HCT116 (cell line): ENCODE results near the gene MAGOHB. TPM values are rescaled to one million over a fixed set of nuclear protein-coding genes. Genes with fewer than 3 reads are reported as not detected.
A peak's percentile ranks its signal among the peaks of the same experiment; 100 is the strongest.
"Not testable (repeated sequence)": the region's sequence is repeated elsewhere in the genome, so short reads cannot be mapped to it uniquely, and the experiment has no call there.

Experiments used
- ATAC-seq: fragments of 200-7000 bp; cut with Tn5 transposase; 2 replicates; pipeline ENCODE4 v1.9.1; 2020; ENCODE audit warnings: mild to moderate bottlenecking, moderate library complexity
- BruUV-seq: library from RNA; stranded (reverse); fragments of 400-500 nt; replicated peaks from 2 replicates; lab custom pipeline; 2021; lab: Mats Ljungman, UMichigan
- CTCF ChIA-PET: fragments of 300-600 bp; sonication (Branson Sonifier 250); formaldehyde crosslinking; loops from one replicate; lab custom pipeline; 2021; ENCODE audit warnings: antibody characterized with exemption; lab: Charles Lee
- POLR2A ChIA-PET: fragments of 300-600, 350-600 bp; sonication (Branson Sonifier 250); formaldehyde crosslinking; loops from one replicate; lab custom pipeline; 2021; ENCODE audit warnings: antibody characterized with exemption; lab: Charles Lee
- RAD21 ChIA-PET, 2 experiments: fragments of 300-600 bp; sonication (Branson Sonifier 250); formaldehyde crosslinking; loops; one replicate each; lab custom pipeline; 2023; ENCODE audit warnings: low total read pairs in 2 of 2; ENCODE audit not compliant: uncharacterized antibody in 2 of 2, unreplicated experiment in 2 of 2, low non-redundant PET in 1 of 2; lab: Charles Lee
- DNase-seq: peaks from one replicate; pipeline ENCODE4 v3.0.0-alpha.2; 2010; ENCODE audit warnings: low read depth, low spot score
- H2AFZ ChIP-seq: fragments of 200-600 bp; shearing (Covaris generic), sonication (generic); 2 replicates; pipeline ENCODE4 v1.6.1; 2017; ENCODE audit warnings: low read depth, mixed run types, mixed read lengths, antibody characterized with exemption, low read length; ENCODE audit not compliant: poor library complexity, severe bottlenecking
- H3K27ac ChIP-seq: 2 replicates; pipeline ENCODE4 v1.5.1; 2012; ENCODE audit warnings: low read depth, low read length
- H3K27me3 ChIP-seq: fragments of 200-600 bp; sonication (generic); 2 replicates; pipeline ENCODE4 v1.6.1; 2016; ENCODE audit warnings: mixed run types, low read length, mixed read lengths; ENCODE audit not compliant: insufficient read depth
- H3K36me3 ChIP-seq, 2 experiments: fragments of 200-500 bp in 1 of 2; fragments of 200-600 bp in 1 of 2; sonication (Bioruptor generic) in 1 of 2; sonication (generic) in 1 of 2; 2 replicates each; pipeline versions ENCODE4 v1.5.1 to v1.6.1; 2014 to 2016; ENCODE audit warnings: low read length in 2 of 2, inconsistent platforms in 1 of 2, mixed read lengths in 1 of 2, mixed run types in 1 of 2; ENCODE audit not compliant: insufficient read depth in 2 of 2, control insufficient read depth in 1 of 2
- H3K4me1 ChIP-seq, 2 experiments: fragments of 200-600 bp in 1 of 2; sonication (generic) in 1 of 2; 2 replicates each; pipeline versions ENCODE4 v1.5.1 to v1.6.1; 2012 to 2017; ENCODE audit warnings: low read length in 2 of 2, inconsistent platforms in 1 of 2, mild to moderate bottlenecking in 1 of 2, mixed read lengths in 1 of 2, mixed run types in 1 of 2, moderate library complexity in 1 of 2; ENCODE audit not compliant: insufficient read depth in 2 of 2, control insufficient read depth in 1 of 2
- H3K4me2 ChIP-seq: fragments of 200-600 bp; sonication (generic); 2 replicates; pipeline ENCODE4 v1.6.1; 2017; ENCODE audit warnings: mixed run types, low read length, mixed read lengths
- H3K4me3 ChIP-seq, 2 experiments: fragments of 200-600 bp in 1 of 2; sonication (generic) in 1 of 2; replicated peaks in 1 of 2; 2 replicates each; pipeline ENCODE4 v1.5.1; 2011 to 2016; ENCODE audit warnings: low read length in 2 of 2, control low read depth in 1 of 2, low read depth in 1 of 2, mild to moderate bottlenecking in 1 of 2, mixed read lengths in 1 of 2, mixed run types in 1 of 2
- H3K79me2 ChIP-seq: fragments of 200-600 bp; sonication (generic); 2 replicates; pipeline ENCODE4 v1.6.1; 2017; ENCODE audit warnings: mild to moderate bottlenecking, mixed run types, low read length, moderate library complexity, mixed read lengths; ENCODE audit not compliant: insufficient read depth
- H3K9ac ChIP-seq: fragments of 200-600 bp; sonication (generic); 2 replicates; pipeline ENCODE4 v1.6.1; 2016; ENCODE audit warnings: low read length, mixed read lengths
- H3K9me2 ChIP-seq: fragments of 200-600 bp; sonication (generic), shearing (Covaris generic); 2 replicates; pipeline ENCODE4 v1.6.1; 2017; ENCODE audit warnings: mixed run types, mild to moderate bottlenecking, moderate library complexity; ENCODE audit not compliant: insufficient read depth
- H3K9me3 ChIP-seq, 2 experiments: fragments of 200-500 bp in 1 of 2; fragments of 200-600 bp in 1 of 2; sonication (Bioruptor generic) in 1 of 2; sonication (generic) in 1 of 2; 2 replicates each; pipeline ENCODE4 v1.6.1; 2014 to 2017; ENCODE audit warnings: low read length in 2 of 2, mixed read lengths in 2 of 2, inconsistent platforms in 1 of 2, low read depth in 1 of 2, mild to moderate bottlenecking in 1 of 2, mixed run types in 1 of 2, moderate library complexity in 1 of 2; ENCODE audit not compliant: control insufficient read depth in 1 of 2, insufficient read depth in 1 of 2
- H4K20me1 ChIP-seq: fragments of 200-600 bp; sonication (generic), shearing (Covaris generic); 2 replicates; pipeline ENCODE4 v1.6.1; 2017; ENCODE audit warnings: mixed run types, mild to moderate bottlenecking, moderate library complexity; ENCODE audit not compliant: insufficient read depth
- CEBPB ChIP-seq: IDR thresholded peaks from 2 replicates; pipeline ENCODE4 v1.6.1; 2012; ENCODE audit warnings: low read depth
- EZH2phosphoT487 ChIP-seq: fragments of 200-600 bp; IDR thresholded peaks from 2 replicates; pipeline ENCODE4 v1.6.1; 2018; ENCODE audit warnings: antibody characterized with exemption, borderline replicate concordance
- FOSL1 ChIP-seq: IDR thresholded peaks from 2 replicates; pipeline ENCODE4 v1.6.1; 2012; ENCODE audit warnings: low read depth
- POLR2AphosphoS5 ChIP-seq: IDR thresholded peaks from 2 replicates; pipeline ENCODE4 v1.6.1; 2011; ENCODE audit warnings: mild to moderate bottlenecking, low read depth, low read length, moderate library complexity
- RAD21 ChIP-seq: IDR thresholded peaks from 2 replicates; pipeline ENCODE4 v1.6.1; 2012; ENCODE audit warnings: low read depth, mild to moderate bottlenecking
- ZFX ChIP-seq: fragments of 450-650 bp; IDR thresholded peaks from 2 replicates; pipeline ENCODE4 v1.6.1; 2017
- intact Hi-C: fragments of 100-400 bp; cut with micrococcal nuclease; formaldehyde crosslinking; loops from 2 replicates; pipeline ENCODE4 v1.10.0; 2022
- total RNA-seq: library from RNA; stranded (reverse); gene quantifications from one replicate; pipeline ENCODE4 v1.2.1, GENCODE V29; 2021; ENCODE audit not compliant: unreplicated experiment

The MAGOHB gene
- total RNA-seq, 1 experiment from 2014 or later, result 55.8 TPM

GRCh38 chr12:10612984-10613348, 443 bp downstream of the MAGOHB start (continued):
- no peak for TF ChIP-seq POLR2AphosphoS5
- TF ChIP-seq, all 23 proteins: peak for 0

DNA sequence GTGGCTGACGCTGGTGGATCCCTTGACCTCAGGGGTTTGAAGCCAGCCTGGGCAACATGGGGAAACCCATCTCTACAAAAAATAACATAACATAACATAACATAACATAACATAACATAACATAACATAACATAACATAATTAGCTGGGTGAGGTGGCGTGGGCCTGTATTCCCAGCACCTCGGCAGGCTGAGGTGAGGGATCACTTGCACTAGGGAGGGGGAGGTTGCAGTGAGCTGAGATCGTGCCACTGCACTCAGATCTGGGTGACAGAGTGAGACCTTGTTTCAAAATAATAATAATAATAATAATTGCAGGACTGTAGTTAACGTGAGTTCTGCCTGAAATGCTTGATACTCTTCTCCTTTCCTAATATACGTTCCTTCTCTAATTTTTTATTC, 1.3 kb downstream of the MAGOHB start:
- TF ChIP-seq ZFX (no peak), EZH2phosphoT487 (no peak), RAD21 (no peak), FOSL1 (no peak), CEBPB (no peak)
- Histone ChIP-seq H3K27me3 (no peaks in the 10 kb centered on the region), H3K4me3 (peak overlapping the region; percentile 71 to 92), H3K9me3 (no peaks in the 10 kb centered on the region), H3K27ac (no peak overlapping the region), H3K9me2 (no peaks in the 10 kb centered on the region), H3K4me2 (peak overlapping the region; percentile 92), H3K9ac (peak overlapping the region; percentile 93), H3K36me3 (peaks cover 19 to 29% of the 10 kb centered on the region in 2 experiments), H3K79me2 (peaks cover 39% of the 10 kb centered on the region), H2AFZ (no peak overlapping the region), H3K4me1 (peaks cover 0 to 11% of the 10 kb centered on the region in 2 experiments; a peak in 3 of 4 replicates), H4K20me1 (no peaks in the 10 kb centered on the region)
- POLR2A ChIA-PET, result no interaction called here
- BruUV-seq, result no TSS peak
- RAD21 ChIA-PET, result no interaction called here
- intact Hi-C loops, result loop anchor here (5.0 kb wide), 2 partner anchors 60 to 140 kb away; partner anchors contain the start of gene STYK1
- no peak for DNase-seq
- no peak for ATAC-seq
- CTCF ChIA-PET, result interaction anchor here (2.0 kb wide), 1 partner anchor 138 kb away, joined by 5 read pairs; no protein-coding TSS in a partner anchor

DNA sequence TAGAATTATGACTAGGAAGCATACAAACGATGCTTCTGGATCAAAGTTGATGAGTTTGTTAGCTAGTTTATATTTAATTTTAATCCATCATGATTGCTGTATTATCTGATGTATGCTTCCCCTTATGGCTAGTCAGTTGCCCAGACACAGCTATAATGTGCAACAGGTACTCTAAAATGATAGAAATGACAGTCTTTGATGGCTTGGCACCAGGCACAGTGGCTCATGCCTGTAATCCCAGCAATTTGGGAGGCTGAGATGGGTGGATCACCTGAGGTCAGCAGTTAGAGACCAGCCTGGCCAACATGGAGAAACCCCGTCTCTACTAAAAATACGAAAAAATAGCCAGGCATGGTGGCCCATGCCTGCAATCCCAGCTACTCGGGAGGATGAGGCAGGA, 2.2 kb downstream of the MAGOHB start:
- H2AFZ ChIP-seq, H4K20me1 ChIP-seq, H3K4me3 ChIP-seq, H3K9ac ChIP-seq, H3K9me3 ChIP-seq, H3K4me2 ChIP-seq, POLR2A ChIA-PET, ATAC-seq, RAD21 ChIA-PET, H3K27me3 ChIP-seq, H3K27ac ChIP-seq, DNase-seq, H3K9me2 ChIP-seq, BruUV-seq: not testable (repeated sequence)
- Histone ChIP-seq H3K36me3 (peaks cover 20 to 34% of the 10 kb centered on the region in 2 experiments), H3K79me2 (peaks cover 44% of the 10 kb centered on the region), H3K4me1 (peaks cover 0 to 11% of the 10 kb centered on the region in 2 experiments; a peak in 3 of 4 replicates)
- CTCF ChIA-PET, result interaction anchor here (2.0 kb wide), 1 partner anchor 139 kb away, joined by 5 read pairs; no protein-coding TSS in a partner anchor
- intact Hi-C loops, result loop anchor here (5.0 kb wide), 2 partner anchors 61 to 141 kb away; partner anchors contain the start of gene STYK1
